NCI-H2029 treated with DMSO at 0.1 percent for 48 hours (cell line): ENCODE results near the gene MCF2L.

Experiments used
- DNase-seq: peaks from one replicate; lab custom pipeline; 2025; lab: John Stamatoyannopoulos, UW

The MCF2L gene

GRCh38 chr13:112982281-112983041 is 13.4 kb downstream of the MCF2L start:
- no peak for DNase-seq

- DNase-seq = no peak
These were observed 14.0 kb downstream of the MCF2L start for GRCh38 chr13:112983042-112983305.

- DNase-seq = no peak
These were observed 14.6 kb downstream of the MCF2L start for GRCh38 chr13:112983428-112984196.

DNA sequence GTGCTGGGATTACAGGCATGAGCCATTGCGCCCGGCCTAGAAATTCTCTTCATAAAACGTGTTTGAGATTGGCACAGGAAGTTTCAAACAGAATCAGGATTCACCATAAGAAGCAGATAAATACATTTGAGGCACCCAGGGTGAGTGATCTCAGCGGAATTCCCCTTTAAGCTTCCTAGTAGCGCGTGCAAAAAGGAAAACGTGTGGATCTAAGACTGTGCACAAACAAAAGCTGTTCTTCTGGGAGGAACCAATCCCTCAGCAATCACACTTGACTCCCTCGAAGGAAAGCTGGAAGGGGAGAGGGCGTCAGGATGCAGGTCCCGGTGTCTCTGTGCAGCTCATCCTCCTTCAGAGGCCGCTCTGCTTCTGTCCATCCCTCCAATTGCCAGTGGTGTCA is 15.5 kb downstream of the MCF2L start:
- DNase-seq = no peak

DNA sequence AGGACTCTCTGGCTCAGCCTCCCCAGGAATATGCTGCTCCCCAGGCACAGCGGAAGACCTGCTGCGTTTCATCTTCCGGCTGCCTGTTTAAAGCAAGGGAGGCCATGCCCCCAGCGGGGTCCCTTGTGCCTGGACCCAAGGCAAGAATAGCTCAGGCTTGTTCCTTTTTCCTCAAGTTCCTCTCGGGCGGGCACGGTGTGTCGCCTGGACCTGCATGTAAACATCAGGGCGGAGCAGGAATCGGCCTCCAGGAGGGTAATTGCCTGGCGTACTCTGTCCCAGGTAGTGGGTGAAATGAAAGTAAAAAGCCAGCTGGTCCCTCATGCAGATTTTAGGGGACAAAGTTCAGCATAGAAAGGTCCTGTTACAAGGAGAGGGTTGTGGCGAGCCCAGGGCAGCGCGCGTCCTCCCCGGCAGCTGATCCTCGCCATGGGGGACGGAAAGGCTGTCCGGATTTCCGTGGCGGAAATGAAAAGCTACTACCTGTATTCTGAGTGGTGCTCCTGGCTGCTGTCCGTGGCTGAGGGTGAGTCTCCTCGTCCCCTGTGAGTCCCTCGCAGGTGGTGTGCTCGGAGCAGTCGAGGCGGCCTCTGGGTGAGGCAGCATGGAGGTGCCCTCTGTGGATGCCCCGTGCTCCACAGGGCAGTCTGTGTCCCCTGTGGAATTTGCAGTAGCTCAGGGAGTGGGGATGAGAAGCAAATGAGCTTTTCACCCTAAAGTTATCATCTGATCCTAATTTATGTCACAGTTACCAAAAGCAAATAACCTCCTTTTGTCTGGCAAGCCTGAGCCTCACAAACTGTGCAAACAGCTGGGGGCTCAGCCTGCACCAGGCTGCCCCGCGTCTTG is 16.2 kb downstream of the MCF2L start:
- DNase-seq = no peak

DNA sequence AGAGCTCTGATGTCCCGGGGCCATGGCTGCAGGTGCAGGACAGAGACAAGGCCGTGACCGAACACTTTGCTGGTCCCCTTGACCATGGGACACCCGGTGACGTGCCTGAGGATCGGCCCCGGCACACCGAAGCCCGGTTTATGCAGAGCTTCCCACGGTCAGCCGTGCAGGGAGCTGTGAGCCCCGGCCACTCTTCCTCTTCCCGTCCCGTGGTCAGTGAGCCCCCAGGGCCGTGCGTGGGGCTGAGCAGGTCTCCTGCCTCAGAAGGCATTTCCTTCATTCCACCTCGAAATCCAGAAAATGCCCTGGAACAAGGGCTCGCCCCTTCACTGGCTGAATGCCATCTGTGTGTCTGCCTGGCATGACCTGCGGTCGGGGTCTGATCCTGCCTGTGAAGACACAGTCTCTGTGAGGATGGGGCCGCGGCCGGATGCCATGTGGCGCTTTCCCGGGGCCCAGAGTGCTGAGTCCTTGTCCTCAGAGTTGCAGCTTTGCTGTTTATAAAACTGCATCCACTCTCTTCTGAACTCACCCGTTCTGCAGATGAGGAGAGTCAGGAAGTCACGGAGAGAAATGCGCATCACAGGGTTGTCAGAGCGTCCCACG is 16.9 kb downstream of the MCF2L start:
- no peak for DNase-seq

GRCh38 chr13:112986470-112986869 is 17.5 kb downstream of the MCF2L start:
- DNase-seq = no peak

GRCh38 chr13:112986946-112987681 is 18.1 kb downstream of the MCF2L start:
- no peak for DNase-seq

DNA sequence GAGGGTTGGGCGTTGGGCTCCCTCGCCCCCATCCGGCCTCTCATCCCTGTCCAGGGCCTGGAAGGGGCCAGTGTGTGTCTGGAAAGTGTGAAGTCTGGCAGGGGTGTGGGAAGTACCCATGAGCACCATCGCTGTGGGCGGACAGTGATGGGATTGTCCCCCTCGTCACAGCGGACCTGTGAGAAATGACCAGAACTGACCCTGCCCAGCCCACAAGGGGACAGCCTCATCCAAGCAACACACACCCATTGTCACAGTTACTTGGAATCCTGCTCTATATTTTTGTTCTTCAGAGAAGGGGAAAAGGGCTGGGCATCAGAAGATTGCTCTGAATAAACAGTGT is 18.6 kb downstream of the MCF2L start:
- DNase-seq = no peak

DNA sequence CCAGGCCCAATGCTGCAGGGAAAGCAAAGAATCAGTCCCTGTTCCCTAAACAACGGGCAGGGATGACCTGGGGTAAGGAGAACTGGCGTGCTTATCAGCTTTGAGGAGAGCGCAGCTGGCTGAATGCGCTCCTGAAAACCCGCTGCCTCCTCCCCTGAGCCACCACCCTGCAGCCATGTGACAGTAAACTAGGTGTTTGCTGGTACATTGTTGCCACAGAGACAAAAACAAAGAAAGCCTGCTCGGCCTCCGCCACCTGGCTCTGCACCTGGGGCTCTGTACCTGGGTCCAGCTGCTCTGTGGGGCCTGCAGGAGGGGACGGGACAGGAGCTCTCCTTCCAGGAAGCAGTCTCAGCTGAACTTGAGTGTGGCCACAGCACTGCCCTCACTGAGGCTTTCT is 21.8 kb downstream of the MCF2L start:
- peak; percentile 43 for DNase-seq

DNA sequence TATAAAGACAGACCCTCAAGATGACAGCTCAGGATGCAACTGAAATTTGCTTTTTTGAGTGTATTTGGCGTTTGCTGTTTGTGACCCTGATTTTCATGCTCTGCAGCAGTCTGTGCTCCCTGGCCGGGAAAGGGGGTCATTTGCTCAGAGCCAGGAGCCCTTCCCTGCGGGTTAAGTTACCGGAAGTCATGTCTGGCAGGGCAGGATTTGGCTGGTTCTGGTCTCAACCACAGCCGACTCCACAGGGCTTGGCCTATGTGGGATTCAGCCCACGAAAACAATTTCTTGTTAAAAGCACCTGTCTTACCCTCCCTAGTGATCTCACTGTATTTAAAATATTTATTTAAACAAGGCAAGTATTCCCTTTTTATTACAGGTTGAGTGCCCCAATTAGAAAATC is 22.6 kb downstream of the MCF2L start:
- DNase-seq = no peak

DNA sequence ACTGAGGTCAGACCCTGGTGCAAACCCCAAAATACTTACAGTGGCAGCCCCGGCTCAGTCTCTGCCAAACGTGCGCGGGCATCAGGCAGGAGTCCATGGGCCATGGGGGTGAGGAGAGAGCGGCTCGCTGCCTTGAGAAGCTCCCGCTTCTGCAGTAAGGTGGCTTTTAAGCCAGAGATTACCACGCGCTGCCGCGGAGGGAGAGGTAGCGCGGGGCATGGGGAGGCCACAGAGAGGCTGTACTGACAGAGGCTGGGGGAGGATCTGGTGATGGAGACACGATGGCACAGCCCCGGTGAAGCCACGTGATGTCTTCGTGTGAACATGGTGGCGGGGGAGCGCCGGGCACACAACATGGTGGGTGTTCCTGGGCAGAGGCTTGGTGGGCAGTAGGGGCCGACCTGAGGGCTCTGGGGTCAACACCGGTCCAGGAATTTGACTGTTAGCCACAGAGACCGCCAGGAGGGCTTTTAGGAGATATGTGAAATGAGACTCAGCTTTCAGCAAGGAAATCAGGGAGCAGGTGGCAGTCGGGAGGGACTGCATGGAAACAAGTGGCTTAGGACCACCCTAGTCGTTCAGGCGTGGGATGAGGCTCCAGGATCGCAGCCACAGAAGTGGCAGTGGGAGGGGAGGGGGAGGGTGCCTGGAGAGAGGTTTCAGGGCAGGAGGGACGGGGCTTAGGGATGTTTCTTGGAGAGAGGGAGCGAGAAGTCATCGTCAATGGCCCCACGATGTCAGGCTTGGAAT is 24.1 kb downstream of the MCF2L start:
- DNase-seq = no peak

- no peak for DNase-seq
These were observed 25.2 kb downstream of the MCF2L start for GRCh38 chr13:112994084-112994780.

GRCh38 chr13:112994781-112995355 is 25.9 kb downstream of the MCF2L start:
- no peak for DNase-seq

- no peak for DNase-seq
These were observed 26.6 kb downstream of the MCF2L start for GRCh38 chr13:112995395-112996191.

- no peak for DNase-seq
These were observed 27.7 kb downstream of the MCF2L start for GRCh38 chr13:112996671-112997091.

DNA sequence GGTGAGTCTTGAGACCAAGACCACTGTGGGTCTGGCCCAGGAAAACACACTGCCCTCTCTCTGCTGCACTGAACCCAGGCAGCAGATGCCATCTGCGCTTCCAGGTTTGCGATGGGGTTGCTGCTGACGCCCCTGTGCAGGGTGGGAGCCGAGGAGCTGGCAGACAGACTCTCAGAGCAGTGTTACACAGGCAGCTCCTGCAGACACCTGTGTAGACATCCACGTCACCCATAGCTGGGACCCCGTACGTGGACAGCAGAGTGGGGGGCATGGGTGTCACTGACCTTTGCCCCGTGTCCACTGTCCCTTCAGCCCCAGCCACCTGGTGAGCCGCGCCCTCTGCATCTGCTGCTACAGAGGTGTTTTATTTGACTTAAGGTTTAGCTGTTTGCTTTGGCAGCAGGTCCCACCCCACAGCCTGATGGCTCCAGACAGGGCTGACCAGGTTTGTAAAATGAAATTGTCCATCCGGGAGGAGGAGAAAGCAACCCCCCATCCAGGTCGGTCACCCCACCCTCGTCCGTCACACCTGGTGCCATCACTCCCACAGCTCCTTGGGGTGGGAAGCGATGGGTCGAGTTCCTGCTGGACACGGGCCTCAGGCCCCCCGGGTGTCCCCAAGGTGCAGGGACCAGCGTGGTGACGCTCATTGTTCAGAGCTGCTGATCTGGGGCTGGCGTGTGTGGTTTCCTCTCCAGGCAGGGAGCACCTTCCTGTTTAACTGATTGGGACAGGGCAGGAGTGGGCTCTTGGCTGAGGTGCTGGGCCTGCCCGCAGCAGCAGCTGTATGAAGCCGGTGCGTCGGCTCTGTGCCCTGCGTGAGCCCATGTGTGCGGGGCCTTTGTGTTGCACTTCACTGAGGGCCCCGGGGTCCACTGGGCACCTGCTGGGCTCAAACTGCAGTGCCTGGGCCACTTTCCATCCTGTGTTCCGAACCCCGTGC is 28.4 kb downstream of the MCF2L start:
- no peak for DNase-seq
